ENCODE measurements around the gene USP9X. TPM values are rescaled to one million over a fixed set of nuclear protein-coding genes. Genes with fewer than 3 reads are reported as not detected.

The USP9X gene
- total RNA-seq, 4 donors from 2014 or later = 54.9 to 154 (median 98.0) TPM

DNA sequence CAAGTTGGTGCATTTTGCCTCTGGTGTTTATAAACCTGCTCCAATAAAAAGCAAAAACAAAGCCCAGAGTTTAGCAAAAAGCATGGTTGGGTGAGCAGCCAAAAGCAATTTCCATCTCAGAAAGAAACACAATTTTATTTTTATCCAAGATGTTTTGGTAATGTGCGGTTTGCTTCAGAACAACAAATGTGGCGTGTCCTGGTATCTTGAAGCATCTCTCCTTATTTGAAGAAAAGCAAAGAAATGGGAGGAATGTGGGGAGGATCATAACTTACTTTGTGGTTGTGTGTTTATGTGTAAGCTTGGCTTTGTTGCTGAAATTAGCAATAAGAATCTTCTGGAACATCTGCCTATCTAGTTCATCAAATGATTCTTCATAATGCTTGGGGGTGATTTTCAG, 160.4 kb downstream of the USP9X start:
- no peaks in the 10 kb centered on the region for H3K9me3 ChIP-seq
- no peak overlapping the region for H3K4me3 ChIP-seq
- H3K27me3 ChIP-seq = no peaks in the 10 kb centered on the region
- in situ Hi-C loops (cut with MboI; ENCODE audit: low pct_ligation_motif_present in 1 of 4, low pct_unique_long_range_greater_than_20kb in 1 of 4, low sequenced_read_pairs in 3 of 4) (no loop called here), intact Hi-C loops (cut with DNase I; ENCODE audit: low total_unique reads) (no loop called here)
- H3K36me3 ChIP-seq = no peaks in the 10 kb centered on the region
- whole genome bisulfite sequencing, 2 donors (ENCODE audit: low coverage in 1 of 2) = 68 to 94% methylated on average over 2 of the region's 2 CpGs
- TF ChIP-seq POLR2A (IDR thresholded peaks at IDR 0.05) (no peak), CTCF (IDR thresholded peaks at IDR 0.05) (no peak), POLR2AphosphoS5 (IDR thresholded peaks at IDR 0.05) (no peak), EP300 (IDR thresholded peaks at IDR 0.05; ENCODE audit: low read depth) (no peak)
- no peak overlapping the region for H3K27ac ChIP-seq
- no peak for DNase-seq
- H3K4me1 ChIP-seq = no peaks in the 10 kb centered on the region

DNA sequence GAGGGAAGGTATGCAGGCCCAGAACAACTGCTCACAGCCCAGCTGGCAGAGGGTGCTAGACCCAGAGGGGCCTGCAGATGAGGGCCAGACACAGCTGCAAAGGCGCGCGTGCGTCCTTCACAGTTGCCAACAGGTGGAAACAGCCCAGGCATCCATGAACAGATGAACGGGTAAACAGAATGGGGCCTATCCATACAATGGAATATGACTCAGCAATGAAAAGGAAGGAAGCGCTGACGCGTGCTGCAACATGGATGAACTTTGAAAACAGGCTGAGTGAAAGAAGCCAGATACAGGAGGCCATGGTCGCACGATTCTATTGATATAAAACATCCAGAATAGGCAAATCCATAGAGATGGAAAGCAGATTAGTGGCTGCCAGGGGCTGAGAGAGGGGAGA, 165.6 kb downstream of the USP9X start:
- Histone ChIP-seq H3K4me3 (no peak overlapping the region), H3K27ac (no peak overlapping the region), H3K36me3 (no peaks in the 10 kb centered on the region), H3K9me3 (no peaks in the 10 kb centered on the region), H3K27me3 (no peaks in the 10 kb centered on the region), H3K4me1 (peaks cover 0 to 7% (median 0%) of the 10 kb centered on the region in 4 donors)
- 95% methylated on average over 10 of the region's 10 CpGs; no CpG with 5 or more reads in 1 of the 2 donors for WGBS, 2 donors (ENCODE audit: low coverage in 1 of 2)
- TF ChIP-seq EP300 (IDR thresholded peaks at IDR 0.05; ENCODE audit: low read depth) (no peak), CTCF (IDR thresholded peaks at IDR 0.05) (no peak), POLR2AphosphoS5 (IDR thresholded peaks at IDR 0.05) (no peak), POLR2A (IDR thresholded peaks at IDR 0.05) (no peak)
- no peak for DNase-seq
- intact Hi-C loops (cut with DNase I; ENCODE audit: low total_unique reads) (no loop called here), in situ Hi-C loops (cut with MboI; ENCODE audit: low pct_ligation_motif_present in 1 of 4, low pct_unique_long_range_greater_than_20kb in 1 of 4, low sequenced_read_pairs in 3 of 4) (no loop called here)

GRCh38 chrX:41257801-41258200, 172.6 kb downstream of the USP9X start:
- WGBS, 2 donors (ENCODE audit: low coverage in 1 of 2) = 55 to 64% methylated on average over 4 to 7 of the region's 7 CpGs
- DNase-seq = no peak
- no peak overlapping the region for H3K4me3 ChIP-seq
- H3K9me3 ChIP-seq = no peaks in the 10 kb centered on the region
- H3K4me1 ChIP-seq = peaks cover 0 to 7% (median 0%) of the 10 kb centered on the region in 4 donors
- intact Hi-C loops (cut with DNase I; ENCODE audit: low total_unique reads) = no loop called here
- no peak overlapping the region for H3K27ac ChIP-seq
- no peak for TF ChIP-seq EP300 (IDR thresholded peaks at IDR 0.05; ENCODE audit: low read depth)
- no peak for TF ChIP-seq POLR2AphosphoS5 (IDR thresholded peaks at IDR 0.05)
- no peak for TF ChIP-seq POLR2A (IDR thresholded peaks at IDR 0.05)
- TF ChIP-seq CTCF (IDR thresholded peaks at IDR 0.05) = no peak
- in situ Hi-C loops (cut with MboI; ENCODE audit: low pct_ligation_motif_present in 1 of 4, low pct_unique_long_range_greater_than_20kb in 1 of 4, low sequenced_read_pairs in 3 of 4) = no loop called here
- H3K36me3 ChIP-seq = no peaks in the 10 kb centered on the region
- H3K27me3 ChIP-seq = no peaks in the 10 kb centered on the region

- no peak for DNase-seq
- intact Hi-C loops (cut with DNase I; ENCODE audit: low total_unique reads) (no loop called here), in situ Hi-C loops (cut with MboI; ENCODE audit: low pct_ligation_motif_present in 1 of 4, low pct_unique_long_range_greater_than_20kb in 1 of 4, low sequenced_read_pairs in 3 of 4) (no loop called here)
- no peak overlapping the region for H3K27ac ChIP-seq
- no peak for TF ChIP-seq POLR2AphosphoS5 (IDR thresholded peaks at IDR 0.05)
- TF ChIP-seq EP300 (IDR thresholded peaks at IDR 0.05; ENCODE audit: low read depth) = no peak
- TF ChIP-seq CTCF (IDR thresholded peaks at IDR 0.05) = no peak
- no peak for TF ChIP-seq POLR2A (IDR thresholded peaks at IDR 0.05)
- peaks cover 0 to 4% (median 0%) of the 10 kb centered on the region in 4 donors for H3K4me1 ChIP-seq
- H3K4me3 ChIP-seq = no peak overlapping the region
- H3K9me3 ChIP-seq = no peaks in the 10 kb centered on the region
- H3K36me3 ChIP-seq = no peaks in the 10 kb centered on the region
- H3K27me3 ChIP-seq = no peaks in the 10 kb centered on the region
- WGBS, 2 donors (ENCODE audit: low coverage in 1 of 2) = 70 to 86% methylated on average over 2 to 11 of the region's 11 CpGs
These were observed 173.0 kb downstream of the USP9X start for GRCh38 chrX:41258226-41258625.

All from transverse colon (tissue), 4 donors.